GM21825 (cell line): ENCODE measurements around the gene BCL2L1.

ENCODE experiments used
- ATAC-seq: cut with Tn5 transposase; IDR thresholded peaks from one replicate; pipeline ENCODE4 v1.9.1; 2021; ENCODE audit warnings: mild to moderate bottlenecking, moderate library complexity; ENCODE audit not compliant: unreplicated experiment

The BCL2L1 gene

DNA sequence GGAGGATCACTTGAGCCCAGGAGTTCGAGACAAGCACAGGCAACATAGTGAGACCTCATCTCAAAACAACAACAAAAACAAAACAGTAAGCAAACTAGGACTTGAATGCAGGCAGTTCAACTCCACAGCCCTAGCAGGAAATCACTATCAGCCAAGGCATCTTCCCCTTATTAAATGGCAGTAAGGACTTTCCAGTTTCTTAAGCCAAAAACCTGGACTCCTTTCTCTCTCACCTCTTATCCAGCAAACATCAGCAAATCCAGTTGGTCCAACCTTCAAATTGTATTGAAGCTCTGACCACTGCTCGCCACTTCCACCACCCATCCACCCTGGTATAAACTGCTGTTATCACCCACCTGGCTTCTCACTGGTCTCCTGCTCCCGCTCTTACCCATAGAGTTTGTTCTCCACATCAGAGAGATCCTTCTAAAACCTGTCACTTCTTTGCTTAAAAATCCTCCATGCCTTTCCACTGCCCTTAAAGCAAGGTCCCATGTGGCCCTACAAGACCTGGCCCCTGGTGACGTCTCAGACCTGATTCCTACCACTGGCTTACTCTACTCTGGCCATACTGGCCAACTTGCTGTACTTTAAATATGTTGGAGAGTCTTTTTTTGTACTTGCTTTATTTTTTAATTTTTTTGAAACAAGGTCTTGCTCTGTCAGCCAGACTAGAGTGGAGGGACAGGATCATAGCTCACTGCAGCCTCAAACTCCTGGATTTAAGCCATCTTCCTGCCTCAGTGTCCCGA, 27.6 kb downstream of the BCL2L1 start:
- ATAC-seq = no peak

DNA sequence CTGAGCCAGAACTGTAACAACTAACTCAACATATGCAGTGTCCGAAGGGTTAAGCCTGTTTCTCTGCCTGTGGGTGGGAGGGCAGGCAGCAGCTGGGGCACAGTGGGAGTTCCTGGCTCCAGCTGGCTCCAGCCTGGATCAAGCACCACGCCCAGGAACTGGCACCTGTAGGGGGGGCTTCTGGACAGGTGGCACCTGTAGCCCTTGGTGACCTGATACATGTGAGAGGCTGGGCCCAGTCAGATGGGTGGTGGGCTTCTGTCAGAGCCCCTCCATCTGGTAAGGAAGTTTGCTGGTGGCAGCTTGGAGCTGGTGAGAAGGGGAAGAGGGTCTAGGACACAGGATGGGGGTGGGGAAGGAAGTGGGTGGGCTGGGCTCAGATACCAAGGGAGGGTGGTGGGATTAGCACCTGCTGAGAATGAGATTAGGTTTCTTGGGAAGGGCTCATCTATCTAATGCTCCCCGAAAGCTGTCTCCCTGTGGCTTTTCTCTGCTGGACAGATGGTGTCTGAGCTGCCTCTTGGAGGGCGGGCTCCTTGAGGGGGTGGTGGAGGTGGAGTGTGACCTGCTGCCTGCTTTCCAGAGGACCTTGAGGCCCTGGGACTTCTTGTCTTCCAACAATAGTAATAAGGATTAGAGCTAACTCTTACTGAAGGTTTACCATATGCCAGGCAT, 28.5 kb downstream of the BCL2L1 start:
- ATAC-seq = no peak

DNA sequence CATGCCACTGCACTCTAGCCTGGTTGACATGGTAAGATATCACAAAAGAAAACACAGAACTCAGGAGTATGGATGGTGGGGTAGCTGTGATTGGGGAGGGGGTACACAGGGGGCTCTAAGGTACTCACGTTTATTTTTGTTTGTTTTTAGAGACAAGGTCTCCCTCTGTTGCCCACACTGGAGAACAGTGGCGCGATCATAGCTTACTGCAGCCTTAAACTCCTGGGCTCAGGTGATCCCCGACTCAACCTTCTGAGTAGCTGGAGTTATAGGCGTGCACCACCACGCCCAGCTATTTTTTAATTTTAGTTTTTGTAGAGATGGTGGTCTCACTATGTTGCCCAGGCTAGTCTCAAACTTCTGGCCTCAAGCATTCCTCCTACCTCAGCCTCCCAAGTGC, 29.3 kb downstream of the BCL2L1 start:
- no peak for ATAC-seq

DNA sequence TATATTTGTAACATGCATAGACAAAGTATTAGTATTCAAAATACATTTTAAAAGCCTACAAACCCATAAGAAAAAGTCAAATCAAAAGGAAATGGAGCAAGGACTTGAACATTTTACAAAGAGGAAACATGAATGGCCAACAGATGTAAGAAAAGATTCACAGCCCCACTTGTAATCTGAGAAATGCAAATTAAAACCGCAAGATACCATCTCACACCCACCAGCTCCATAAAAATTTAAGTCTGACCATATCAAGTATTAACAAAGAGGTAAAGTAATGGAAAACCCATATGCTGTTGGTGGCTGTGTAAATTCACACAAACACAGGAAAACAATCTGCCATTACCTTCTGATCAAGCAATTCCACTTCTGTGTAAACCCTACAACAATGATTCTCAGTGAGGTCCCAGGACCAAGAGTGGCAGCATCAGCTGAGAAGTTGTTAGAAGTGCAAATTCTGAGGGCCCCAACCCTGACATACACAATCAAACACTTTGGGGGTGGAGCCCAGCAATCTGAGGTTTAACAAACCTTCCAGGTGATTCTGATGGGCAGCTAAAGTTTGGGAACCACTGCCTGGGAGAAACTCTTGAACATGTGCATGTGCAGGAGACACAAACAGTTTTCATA, 30.9 kb downstream of the BCL2L1 start:
- ATAC-seq = no peak

DNA sequence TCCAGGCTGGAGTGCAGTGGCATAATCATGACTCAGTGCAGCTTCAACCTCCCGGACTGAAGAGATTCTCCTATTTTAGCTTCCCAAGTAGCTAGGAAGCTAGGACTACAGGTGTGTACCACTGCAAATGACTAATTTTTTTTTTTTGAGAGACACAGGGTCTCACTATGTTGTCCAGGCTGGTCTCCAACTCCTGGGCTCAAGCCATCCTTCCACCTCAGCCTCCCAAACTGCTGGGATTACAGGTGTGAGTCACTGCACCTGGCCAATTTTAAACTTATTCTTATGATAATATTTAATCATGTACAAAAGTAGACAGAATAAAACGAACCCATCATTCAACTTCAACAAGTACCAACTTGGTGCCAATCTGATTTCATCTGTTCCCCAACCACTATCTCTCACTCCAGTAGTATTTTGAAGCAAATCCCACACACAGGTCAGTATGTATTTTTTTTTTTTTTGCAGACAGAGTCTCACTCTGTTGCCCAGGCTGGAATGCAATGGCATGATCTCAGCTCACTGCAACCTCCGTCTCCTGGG, 32.5 kb downstream of the BCL2L1 start:
- ATAC-seq = no peak

DNA sequence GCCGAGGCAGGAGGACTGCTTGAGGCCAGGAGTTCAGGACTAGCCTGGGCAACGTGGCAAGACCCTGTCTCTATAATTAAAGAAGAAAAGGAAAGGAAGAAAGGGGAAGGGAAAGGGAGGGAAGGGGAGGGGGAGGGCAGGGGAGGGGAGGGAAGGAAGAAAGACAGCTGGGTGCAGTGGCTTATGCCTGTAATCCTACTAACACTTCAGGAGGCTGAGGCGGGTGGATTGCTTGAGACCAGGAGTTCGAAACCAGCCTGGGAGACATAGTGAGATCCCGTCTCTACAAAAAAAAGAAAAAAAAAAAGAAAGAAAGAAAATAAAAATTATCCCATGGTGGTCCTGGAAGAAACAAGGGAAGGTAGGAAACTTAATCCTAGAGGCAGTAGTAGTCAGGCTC, 33.5 kb downstream of the BCL2L1 start:
- ATAC-seq = no peak

DNA sequence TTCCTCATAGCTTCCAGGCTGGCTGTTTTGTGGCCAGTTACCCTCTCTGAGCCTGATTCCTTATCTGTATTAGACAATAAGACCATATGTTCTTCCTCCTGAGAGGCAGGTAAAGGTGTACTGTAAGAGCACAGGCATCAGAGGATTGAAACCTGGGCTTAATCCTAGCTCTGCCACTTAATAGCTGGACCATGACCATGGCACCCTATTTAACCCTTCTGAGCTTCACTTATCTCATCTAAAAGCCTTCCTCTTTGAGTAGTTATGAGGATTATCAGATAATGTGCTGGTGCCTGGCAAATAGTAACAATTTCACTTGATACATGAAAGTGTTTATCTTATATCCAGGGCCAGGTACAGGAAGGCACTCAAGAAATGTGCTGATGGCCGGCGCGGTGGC, 34.9 kb downstream of the BCL2L1 start:
- ATAC-seq = no peak

DNA sequence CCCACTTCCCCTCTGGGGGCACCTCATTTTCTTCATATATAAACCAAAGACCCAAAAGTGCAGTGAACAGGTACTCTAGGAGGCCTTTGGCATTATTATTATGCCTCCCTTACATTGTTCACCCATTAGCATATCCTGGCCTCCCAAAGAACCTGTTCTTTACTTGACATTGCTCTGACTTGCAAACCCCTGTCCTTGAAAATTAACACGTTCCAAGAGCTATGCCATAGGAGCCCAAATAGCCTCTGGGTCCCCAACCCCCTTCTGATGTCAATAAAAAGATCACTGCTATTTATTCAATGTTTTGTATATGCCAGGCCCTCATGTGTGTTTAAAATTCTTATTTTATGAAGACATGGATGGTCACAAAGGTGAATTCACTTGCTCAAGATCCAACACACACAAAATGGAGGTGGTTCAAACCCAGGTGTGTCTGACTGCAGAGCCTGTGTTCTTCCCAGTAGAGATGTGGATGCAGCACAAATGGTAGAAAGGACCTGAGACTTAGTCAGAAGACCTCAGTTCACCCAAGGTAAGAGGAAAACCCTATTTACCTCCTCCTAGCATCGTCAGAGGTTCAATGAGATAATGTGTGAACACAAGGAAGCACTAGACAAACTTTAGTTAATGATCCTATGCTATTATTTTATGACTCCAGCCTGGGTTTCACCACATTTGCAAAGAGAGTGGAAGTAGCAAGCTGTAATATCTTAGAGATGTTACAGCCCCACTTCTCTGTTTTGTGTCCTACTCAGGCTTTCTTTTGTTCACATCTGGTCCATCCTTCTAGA, 36.6 kb downstream of the BCL2L1 start:
- no peak for ATAC-seq

DNA sequence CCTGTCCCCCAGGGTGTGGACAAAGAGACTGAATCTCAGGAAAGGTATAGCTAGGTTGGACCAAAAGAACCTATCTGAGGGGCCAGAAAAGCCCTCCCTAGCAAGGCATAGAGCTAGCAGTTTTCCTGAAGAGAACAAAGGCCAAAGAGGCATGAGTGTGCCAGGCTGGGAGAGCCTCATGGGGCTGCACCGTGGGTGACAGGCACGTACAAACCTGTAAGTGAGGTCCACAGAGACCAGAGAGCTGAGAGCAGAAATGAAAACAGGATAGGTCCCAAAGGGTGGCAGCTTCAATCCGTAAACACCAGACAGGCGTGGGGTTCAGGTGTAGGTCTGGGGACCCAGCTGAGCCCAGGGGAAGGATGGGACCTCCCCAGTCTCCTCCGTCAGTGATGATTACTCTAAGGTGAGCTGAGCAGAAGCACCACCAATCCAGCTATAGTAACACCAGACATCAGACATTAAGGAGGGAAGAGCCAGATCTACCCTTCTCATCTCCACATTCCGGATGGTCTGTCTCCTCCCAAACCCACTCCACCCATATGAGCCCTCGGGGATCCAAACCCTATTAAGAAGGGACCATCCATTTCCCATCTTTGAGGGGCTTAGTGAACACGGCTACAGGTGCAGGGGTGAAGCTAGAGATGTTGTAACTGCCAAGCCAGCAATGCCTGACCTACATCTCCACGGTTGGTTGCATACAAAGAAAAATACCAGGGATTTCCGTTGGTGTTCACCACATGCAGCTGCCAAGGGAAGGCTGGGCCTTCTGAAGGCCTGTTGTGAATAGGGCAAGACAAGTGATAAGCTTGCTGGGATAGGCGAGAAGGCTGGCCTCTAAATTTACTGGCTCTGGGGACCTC, 38.3 kb downstream of the BCL2L1 start:
- peak; percentile 58 for ATAC-seq

DNA sequence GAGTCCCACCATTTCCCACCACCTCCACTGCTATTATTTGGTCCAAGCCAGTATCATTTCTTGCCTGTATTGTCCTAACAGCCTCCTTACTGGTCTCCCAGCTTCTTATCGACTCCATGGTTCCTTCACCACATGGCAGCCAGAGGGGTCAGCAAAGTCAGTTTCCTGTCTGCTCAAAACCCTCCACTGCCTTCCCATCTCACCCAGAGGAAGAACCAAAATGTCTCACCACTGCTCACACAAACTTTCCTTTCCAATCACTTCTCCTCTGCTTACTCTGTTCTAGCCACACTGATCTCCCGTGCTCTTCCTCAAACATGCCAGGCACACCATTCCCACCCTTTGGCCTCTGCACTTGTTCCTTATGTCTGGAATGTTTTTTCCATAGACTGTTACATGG, 39.7 kb downstream of the BCL2L1 start:
- ATAC-seq = no peak

DNA sequence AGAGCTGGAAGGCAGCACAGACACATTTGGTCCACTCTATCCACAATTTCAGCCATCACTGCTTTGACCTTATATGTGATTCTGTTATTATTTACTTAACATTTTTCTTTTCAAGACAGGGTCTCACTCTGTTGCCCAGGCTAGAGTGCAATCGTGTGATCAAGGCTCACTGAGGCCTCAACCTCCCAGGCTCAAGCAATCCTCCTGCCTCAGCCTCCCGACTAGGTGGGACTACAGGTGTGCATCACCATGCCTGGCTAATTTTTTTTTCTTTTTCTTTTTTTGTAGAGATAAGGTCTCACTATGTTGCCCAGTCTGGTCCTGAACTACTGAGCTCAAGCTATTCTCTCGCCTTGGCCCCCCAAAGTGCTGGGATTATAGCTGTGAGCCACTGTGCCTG, 40.3 kb downstream of the BCL2L1 start:
- ATAC-seq = no peak

DNA sequence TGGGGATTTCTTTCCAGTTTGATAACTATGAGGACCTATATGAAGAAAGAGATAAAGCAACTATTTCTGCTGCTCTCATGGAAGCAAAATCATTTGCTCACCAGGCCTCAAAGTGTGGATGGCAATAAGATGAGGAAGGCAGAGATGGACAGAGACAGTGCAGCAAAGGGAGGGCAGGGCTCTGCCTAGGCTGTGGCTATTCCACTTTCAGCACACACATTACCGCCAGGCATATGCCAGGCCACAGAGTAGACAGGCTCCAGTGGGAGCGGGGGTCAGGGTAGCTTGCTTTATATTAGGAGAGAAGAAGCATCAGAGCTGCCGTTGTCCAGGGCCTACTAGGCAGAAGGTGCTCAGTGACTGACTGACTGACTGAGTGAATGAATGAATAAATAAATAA, 40.9 kb downstream of the BCL2L1 start:
- ATAC-seq = no peak

DNA sequence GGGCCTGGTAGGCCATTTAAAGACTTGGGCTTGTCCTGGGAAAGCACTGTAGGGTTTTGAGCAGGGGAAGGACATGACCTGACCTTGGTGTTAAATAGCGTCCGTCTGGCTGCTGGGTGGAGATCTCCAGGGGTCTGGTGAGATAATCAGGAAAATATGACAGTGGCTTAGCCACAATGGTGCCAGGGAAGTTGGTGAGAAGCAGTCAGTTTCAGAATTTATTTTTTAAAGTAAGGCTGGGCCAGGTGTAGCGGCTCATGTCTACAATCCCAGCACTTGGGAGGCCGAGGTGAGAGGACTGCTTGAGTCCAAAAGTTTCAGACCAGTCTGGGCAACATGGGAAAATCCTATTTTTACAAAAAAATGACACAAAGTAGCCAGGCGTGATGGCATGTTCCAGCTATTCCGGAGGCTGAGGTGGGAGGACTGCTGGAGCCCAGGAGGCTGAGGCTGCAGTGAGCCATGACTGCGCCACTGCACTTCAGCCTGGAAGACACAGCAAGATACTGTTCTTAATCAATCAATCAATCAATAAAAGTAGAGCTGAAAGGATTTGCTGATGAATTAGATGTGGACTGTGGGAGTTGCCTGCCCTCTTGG, 41.4 kb downstream of the BCL2L1 start:
- no peak for ATAC-seq

DNA sequence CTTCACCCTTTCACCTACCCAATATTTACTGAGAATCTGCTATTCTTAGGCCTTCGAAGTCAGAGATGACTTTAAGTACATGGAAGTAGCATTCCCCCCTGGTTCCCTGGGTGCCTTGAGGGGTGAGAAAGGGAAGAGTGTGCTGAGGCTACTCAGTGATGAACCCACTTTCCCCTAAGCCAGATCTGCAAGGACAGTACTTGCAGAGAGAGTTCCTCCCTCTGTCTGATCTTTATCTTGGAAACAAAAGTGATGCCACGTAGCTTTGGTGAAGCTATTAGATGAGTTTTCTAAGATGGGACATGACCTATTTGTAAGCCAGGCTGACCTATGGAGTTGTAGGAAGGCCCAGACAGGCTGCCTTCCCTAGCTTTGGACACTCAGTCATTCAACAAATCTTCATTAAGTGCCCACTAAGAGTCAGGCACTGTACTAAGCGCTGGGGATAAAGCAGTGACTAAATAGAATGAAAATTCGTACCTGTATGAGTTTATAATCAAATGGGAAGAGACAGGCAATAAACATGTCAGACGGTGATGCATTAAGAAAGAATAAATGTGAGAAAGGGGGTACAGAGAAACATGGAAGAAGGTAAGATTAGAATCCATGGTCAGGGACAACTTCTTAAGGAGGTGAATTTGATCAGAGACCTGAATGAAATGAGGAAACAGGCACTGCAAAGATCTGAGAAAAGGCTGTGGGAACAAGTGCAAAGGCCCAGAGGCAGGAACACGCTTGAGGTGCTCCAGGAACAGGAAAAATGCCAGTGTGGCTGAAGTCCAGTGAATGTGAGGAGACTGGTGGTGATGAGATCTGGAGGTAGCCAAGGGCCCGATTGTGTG, 42.2 kb downstream of the BCL2L1 start:
- ATAC-seq = no peak

DNA sequence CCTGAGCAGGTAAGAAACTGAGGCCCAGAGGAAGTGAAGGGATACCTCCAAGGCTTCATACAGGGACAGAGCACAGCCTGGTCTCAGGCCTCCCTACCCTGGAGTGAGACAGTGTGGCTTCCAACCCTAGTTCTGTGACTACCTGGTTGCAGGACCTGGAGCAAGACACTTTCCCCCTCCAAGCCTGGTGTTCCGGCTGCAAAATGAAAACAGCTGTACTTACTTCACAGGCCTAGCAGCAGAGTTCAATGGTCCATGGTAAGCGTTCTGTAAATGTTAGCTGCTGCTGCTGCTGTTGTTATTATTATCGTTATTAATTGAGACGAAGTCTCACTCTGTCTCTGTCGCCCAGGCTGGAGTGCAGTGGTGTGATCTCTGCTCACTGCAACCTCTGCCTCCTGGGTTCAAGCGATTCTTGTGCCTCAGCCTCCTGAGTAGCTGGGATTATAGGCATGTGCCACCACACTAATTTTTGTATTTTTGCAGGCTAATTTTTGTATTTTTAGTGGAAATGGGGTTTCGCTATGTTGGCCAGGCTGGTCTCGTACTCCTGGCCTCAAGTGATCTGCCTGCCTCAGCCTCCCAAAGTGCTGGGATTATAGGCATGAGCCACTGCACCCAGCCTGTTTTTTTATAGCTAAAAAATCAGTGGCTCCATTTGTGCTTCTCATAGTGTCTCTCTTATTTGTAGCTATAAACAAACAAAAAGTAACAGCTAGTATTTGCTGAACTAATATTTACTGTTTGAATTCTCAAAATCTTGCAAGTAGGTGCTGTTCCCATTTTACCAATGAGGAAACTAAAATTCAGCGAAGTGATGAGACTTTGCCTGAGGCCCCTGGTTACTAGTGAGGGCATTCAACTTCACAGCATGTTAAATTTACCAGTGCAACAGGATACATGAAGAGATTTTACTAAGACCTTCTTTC, 43.0 kb downstream of the BCL2L1 start:
- ATAC-seq = no peak

DNA sequence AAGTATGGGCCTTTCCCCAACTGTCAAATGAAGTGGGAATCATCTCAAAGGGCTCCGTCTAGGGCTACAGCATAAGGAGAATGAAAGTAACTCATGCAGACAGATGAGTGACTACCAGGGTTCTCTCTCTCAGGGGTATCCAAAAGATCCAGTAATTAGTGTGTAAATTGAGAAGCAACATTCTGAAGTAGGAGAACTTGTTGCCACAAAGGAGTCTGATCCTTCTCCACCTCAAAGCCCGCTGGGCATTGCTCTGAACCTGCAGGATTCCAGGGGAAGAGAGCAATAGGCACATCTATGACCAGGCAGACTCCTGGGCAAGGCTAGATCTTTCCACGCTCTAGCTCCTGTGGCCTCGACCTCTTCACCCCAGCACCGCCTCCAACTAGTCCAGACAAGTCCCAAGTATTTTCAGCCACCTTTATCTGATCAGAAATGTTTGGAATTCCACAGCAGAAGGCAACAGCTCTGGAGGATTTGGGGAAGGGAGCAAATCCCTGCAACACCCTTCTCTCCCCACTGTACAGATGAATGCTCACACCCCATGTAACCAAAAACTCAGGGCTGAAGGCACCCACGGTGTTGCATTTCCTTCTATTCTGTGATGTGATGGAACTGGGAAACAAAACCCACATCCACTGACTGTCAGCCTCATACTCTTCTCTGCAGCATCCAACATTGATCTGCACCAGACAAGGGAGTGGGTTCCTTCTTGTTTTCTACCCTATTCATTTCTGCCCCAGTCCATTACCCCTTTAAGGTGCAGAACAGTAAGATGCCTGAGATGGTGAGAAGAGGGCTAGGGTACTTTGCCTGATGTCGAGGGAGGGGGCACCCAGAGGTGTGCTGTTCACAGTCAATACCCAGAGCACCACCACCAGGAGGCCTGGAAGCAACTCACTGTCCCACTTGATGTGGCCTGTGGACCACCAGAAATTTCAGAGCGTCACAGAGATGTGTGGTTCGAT, 44.0 kb downstream of the BCL2L1 start:
- ATAC-seq = no peak
